ENCODE measurements around the gene PMEL. TPM values are rescaled to one million over a fixed set of nuclear protein-coding genes. Genes with fewer than 3 reads are reported as not detected.

PMEL gene
- total RNA-seq, 6 donors from 2014 or later = 0.91 to 45.1 (median 1.5) TPM

DNA sequence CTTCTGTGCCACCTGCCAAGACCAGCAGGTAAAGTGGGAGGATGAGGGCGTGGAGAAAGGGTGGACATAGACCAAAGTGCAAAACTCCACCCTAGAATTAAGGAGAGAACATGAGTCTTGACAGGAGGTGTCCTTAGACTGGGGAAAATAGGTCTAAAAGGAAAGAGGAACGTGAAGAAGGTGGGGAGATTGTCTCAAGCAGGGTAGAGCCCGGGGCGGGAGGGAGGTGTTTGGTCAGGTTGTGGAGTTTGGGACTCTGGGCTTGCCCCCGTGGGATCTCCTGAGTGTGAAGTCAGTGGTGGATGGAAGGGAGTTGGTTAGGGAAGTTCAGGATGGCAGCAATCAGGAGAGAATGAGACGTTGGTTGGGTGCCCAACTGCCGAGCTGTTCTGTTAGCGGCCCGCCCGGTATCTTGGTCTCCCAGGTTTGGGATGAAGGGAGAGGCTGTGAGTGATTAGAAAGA is 34.5 kb downstream of the PMEL start:
- H3K27ac ChIP-seq = peak overlapping the region; percentile 81 to 88 (median 86)

DNA sequence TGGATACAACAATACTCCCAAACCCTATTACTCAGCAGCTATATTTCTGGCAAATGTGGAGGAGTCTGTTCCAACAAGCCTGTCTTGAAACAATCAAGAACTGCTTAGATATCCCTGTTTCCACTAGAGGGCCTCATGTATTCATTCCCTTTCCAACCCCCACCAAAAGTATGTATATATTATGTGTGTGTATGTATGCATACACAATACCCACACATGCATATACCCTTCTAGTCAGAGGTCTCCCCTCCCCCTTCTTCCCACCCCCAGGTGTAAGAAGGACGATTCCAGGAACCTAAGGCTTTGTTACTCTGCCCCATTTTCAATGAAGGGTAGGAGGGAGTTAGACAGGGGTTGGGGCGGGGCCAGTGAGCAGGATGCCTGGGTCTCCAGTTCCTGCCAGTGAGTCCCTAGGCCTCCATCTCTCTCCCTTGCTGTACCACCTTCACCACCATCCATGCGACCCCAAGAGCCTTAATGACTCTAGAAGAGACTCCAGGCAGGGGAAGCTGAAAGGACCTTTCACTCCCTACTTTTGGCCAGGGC is 35.0 kb downstream of the PMEL start, which contains the start of gene DGKA:
Gene DGKA, plus strand, starts transcription at position 392 of the 546 bp plus-strand sequence. CDS start 5,342 bp downstream, outside the sequence.
- TF ChIP-seq POLR2AphosphoS5 (IDR thresholded peaks at IDR 0.05) = no peak
- peak; percentile 31 to 55 (median 48) for TF ChIP-seq CTCF (IDR thresholded peaks at IDR 0.05)
- TF ChIP-seq EP300 (IDR thresholded peaks at IDR 0.05) = no peak
- peak in 1 of 4 donors; percentile 13 for TF ChIP-seq POLR2A (IDR thresholded peaks at IDR 0.05)
- peaks cover 40 to 69% (median 49%) of the 10 kb centered on the region in 4 donors for H3K4me1 ChIP-seq
- no peaks in the 10 kb centered on the region for H3K36me3 ChIP-seq
- no peaks in the 10 kb centered on the region for H3K27me3 ChIP-seq
- WGBS, 2 donors = 43 to 44% methylated on average over 3 of the region's 3 CpGs
- peak within 1 kb of the TSS; percentile 87 to 99 (median 92) for H3K27ac ChIP-seq
- peak within 1 kb of the TSS; percentile 53 to 83 (median 72) for H3K4me3 ChIP-seq
- H3K9me3 ChIP-seq = no peaks in the 10 kb centered on the region
- DNase-seq = peak in 1 of 2 donors; percentile 60
- peak in 1 of 2 donors; percentile 23 for ATAC-seq (ENCODE audit: low FRiP score in 2 of 2)

More for the DNA sequence above, 34.5 kb downstream of the PMEL start:
- Histone ChIP-seq H3K4me3 (peak overlapping the region; percentile 53 to 83 (median 72)), H3K27me3 (no peaks in the 10 kb centered on the region), H3K4me1 (peaks cover 35 to 64% (median 44%) of the 10 kb centered on the region in 4 donors), H3K36me3 (no peaks in the 10 kb centered on the region), H3K9me3 (no peaks in the 10 kb centered on the region)
- ATAC-seq (ENCODE audit: low FRiP score in 2 of 2) (no peak), DNase-seq (no peak)
- TF ChIP-seq POLR2A (IDR thresholded peaks at IDR 0.05) (no peak), CTCF (IDR thresholded peaks at IDR 0.05) (no peak), POLR2AphosphoS5 (IDR thresholded peaks at IDR 0.05) (no peak), EP300 (IDR thresholded peaks at IDR 0.05) (no peak)
- WGBS, 2 donors = 3 to 16% methylated on average over 10 of the region's 10 CpGs

GRCh38 chr12:55929306-55929791 is 36.5 kb downstream of the PMEL start:
- peak overlapping the region; percentile 96 to 99 (median 97) for H3K27ac ChIP-seq

DNA sequence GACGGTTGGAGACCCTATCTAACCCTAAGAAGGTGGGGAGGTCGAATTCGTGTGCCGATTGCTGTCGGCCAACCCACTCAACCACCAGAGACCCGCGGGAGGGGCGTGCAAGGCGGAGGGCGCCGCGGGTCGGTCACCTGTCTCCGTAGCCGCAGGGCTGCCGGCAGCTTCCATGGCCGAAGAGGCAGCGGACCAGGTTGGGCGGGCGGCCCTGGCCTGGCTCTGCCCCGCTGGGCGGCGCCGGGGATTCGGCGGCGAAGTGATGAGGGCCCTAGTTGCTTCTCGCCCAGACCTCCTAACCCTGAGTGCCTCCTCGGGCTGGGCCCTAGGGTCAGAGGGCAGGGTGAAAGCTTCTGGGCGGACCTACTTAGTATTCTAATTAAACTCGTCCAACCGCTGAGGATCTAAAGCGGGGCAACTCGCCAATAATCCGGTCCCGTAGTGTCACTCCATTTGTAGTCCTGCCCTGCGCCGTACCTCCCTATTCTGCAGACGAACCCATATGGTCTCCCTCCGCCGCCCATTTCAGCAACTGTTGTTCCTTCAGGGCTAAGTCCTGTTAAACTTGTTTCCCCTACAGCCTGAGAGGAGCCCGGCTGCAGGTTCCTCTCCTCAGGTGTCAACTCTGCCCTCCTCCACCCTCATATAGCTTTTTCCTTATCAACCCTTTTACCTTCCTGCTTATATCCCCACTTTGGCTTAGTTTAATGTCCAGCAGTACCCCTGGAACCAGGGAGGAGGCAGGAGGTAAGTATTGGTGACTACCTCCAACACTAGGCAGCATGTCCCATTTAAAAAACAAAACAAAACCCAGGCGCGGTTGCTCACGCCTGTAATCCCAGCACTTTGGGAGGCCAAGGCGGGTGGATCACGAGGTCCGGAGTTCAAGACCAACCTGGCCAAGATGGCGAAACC is 38.0 kb downstream of the PMEL start, which contains the start of gene PYM1:
Gene PYM1, minus strand, starts transcription at position 307 of the 915 bp plus-strand sequence. Its CDS starts 133 bp downstream, at position 174.
- peak within 1 kb of the TSS; percentile 96 to 99 (median 97) for H3K27ac ChIP-seq
- peak; percentile 94 to 95 for DNase-seq
- H3K4me1 ChIP-seq = peaks cover 39 to 59% (median 48%) of the 10 kb centered on the region in 4 donors
- TF ChIP-seq EP300 (IDR thresholded peaks at IDR 0.05) (no peak), POLR2AphosphoS5 (IDR thresholded peaks at IDR 0.05) (peak; percentile 75 to 79), POLR2A (IDR thresholded peaks at IDR 0.05) (peak in 3 of 4 donors; percentile 59 to 87 (median 71)), CTCF (IDR thresholded peaks at IDR 0.05) (no peak)
- H3K36me3 ChIP-seq = peaks cover under 1 to 13% (median 5%) of the 10 kb centered on the region in 4 donors
- WGBS, 2 donors = 14 to 19% methylated on average over 17 to 30 of the region's 49 CpGs
- no peaks in the 10 kb centered on the region for H3K9me3 ChIP-seq
- ATAC-seq (ENCODE audit: low FRiP score in 2 of 2) = peak; percentile 81 to 86
- no peaks in the 10 kb centered on the region for H3K27me3 ChIP-seq
- peak within 1 kb of the TSS; percentile 80 to 93 (median 90) for H3K4me3 ChIP-seq

More at GRCh38 chr12:55929306-55929791, 36.5 kb downstream of the PMEL start:
- 24 to 40% methylated on average over 8 of the region's 8 CpGs for WGBS, 2 donors
- Histone ChIP-seq H3K4me3 (no peak overlapping the region), H3K9me3 (no peaks in the 10 kb centered on the region), H3K36me3 (peaks cover 0 to 4% (median 1%) of the 10 kb centered on the region in 4 donors), H3K27me3 (no peaks in the 10 kb centered on the region), H3K4me1 (peaks cover 43 to 74% (median 54%) of the 10 kb centered on the region in 4 donors)
- DNase-seq (peak; percentile 45 to 84), ATAC-seq (ENCODE audit: low FRiP score in 2 of 2) (no peak)
- TF ChIP-seq EP300 (IDR thresholded peaks at IDR 0.05) (no peak), POLR2A (IDR thresholded peaks at IDR 0.05) (no peak), CTCF (IDR thresholded peaks at IDR 0.05) (no peak), POLR2AphosphoS5 (IDR thresholded peaks at IDR 0.05) (no peak)

Measured in upper lobe of left lung (tissue), 6 donors.